ENCODE results near the gene PRDM12.

The PRDM12 gene

DNA sequence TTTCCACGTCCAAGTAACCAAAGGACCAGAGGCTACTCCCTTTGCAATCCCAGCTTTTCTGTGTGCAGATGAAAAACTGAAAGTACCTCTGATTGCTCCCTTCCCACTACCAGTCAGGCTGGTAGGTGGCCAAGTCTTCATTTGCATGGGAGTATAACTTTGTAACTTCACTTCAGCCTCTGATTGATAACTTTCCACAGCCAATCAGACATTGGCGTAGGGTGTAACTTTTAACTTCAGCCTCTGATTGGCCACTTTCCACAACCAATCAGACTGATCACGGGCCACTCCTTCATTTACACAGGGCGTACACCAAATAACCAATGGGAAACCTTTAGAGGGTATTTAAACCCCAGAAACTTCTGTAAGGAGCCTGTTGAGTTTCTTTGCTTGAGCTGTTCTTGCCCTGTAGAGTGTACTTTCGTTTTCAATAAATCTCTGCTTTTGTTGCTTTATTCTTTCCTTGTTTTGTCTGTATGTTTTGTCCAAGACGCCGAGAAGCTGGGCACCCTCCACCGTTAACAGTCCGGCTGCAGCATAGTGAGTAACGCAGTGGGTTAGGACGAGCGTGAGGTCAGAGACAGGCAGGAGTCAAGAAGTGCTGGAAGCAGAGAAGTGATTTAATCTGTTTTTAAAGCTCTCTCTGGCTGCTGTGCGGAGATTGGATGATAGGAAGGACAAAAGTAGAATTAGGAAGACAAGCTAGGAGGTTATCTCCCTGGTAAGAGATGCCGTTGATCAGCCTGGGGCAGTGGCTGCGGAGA is 25.7 kb downstream of the PRDM12 start:
- TF ChIP-seq, protein P1, sequence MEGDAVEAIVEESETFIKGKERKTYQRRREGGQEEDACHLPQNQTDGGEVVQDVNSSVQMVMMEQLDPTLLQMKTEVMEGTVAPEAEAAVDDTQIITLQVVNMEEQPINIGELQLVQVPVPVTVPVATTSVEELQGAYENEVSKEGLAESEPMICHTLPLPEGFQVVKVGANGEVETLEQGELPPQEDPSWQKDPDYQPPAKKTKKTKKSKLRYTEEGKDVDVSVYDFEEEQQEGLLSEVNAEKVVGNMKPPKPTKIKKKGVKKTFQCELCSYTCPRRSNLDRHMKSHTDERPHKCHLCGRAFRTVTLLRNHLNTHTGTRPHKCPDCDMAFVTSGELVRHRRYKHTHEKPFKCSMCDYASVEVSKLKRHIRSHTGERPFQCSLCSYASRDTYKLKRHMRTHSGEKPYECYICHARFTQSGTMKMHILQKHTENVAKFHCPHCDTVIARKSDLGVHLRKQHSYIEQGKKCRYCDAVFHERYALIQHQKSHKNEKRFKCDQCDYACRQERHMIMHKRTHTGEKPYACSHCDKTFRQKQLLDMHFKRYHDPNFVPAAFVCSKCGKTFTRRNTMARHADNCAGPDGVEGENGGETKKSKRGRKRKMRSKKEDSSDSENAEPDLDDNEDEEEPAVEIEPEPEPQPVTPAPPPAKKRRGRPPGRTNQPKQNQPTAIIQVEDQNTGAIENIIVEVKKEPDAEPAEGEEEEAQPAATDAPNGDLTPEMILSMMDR (IDR thresholded peaks at IDR 0.05) = no peak

- TF ChIP-seq, protein P1 (IDR thresholded peaks at IDR 0.05) = no peak
Measured at GRCh38 chr9:130692321-130692720, 27.9 kb downstream of the PRDM12 start.

GRCh38 chr9:130693101-130693425 is 28.7 kb downstream of the PRDM12 start:
- TF ChIP-seq, protein P1 (IDR thresholded peaks at IDR 0.05) = no peak

DNA sequence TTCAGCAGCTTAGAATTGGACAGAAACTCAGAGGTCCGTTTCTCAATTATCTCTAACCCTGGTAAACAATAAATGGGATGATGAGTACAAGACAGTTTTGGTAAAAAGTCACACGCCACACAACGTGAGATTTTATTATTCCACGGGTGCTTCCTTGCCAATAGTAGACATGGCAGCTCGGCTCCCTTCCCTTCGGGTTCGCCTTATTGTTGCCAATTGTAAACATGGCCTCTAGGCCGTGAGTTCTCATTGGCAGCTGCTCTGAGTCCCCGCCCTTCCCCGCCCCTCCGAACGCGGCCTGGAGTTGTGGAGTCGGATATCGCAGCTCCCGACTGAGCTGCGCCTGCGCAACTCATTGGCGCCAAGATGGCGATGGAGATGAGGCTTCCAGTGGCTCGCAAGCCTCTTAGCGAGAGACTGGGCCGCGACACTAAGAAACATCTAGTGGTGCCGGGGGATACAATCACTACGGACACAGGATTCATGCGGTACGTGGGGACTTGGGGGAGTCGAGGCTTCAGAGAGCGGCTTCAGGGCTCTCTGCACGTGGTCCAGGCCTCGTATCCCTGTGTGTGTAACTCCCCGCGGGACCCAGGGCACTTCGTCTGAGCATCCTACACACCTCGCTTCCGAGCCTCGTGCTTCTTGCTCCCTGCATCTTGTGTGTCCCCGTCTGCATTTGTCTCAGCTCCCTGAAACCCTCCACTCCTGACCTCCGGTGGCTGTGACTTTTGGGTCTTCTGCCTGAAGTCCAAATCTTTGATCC is 29.2 kb downstream of the PRDM12 start, which contains the start of gene EXOSC2:
Gene EXOSC2, plus strand, starts transcription at position 355 of the 766 bp plus-strand sequence. Its CDS starts 12 bp downstream, at position 367.
- TF ChIP-seq, protein P1 (IDR thresholded peaks at IDR 0.05) = no peak

- TF ChIP-seq, protein P1 (IDR thresholded peaks at IDR 0.05) = no peak
Measured at GRCh38 chr9:130694205-130694604, 29.8 kb downstream of the PRDM12 start.

- TF ChIP-seq, protein P1 (IDR thresholded peaks at IDR 0.05) = no peak
Measured at GRCh38 chr9:130696139-130696650, 31.8 kb downstream of the PRDM12 start.

- TF ChIP-seq, protein P1 (IDR thresholded peaks at IDR 0.05) = no peak
Measured at GRCh38 chr9:130696996-130697395, 32.6 kb downstream of the PRDM12 start.
